GM20431 (cell line): Measurements from ENCODE around the gene SHCBP1.
"Not testable (repeated sequence)": the region's sequence is repeated elsewhere in the genome, so short reads cannot be mapped to it uniquely, and the experiment has no call there.

ENCODE experiments used
- in situ Hi-C: fragments of 300-500 bp; cut with MseI, MboI; formaldehyde crosslinking; loops from one replicate; pipeline ENCODE4 v1.15.0; 2020; ENCODE audit warnings: low sequenced_read_pairs; ENCODE audit not compliant: unreplicated experiment

SHCBP1 gene, protein sequence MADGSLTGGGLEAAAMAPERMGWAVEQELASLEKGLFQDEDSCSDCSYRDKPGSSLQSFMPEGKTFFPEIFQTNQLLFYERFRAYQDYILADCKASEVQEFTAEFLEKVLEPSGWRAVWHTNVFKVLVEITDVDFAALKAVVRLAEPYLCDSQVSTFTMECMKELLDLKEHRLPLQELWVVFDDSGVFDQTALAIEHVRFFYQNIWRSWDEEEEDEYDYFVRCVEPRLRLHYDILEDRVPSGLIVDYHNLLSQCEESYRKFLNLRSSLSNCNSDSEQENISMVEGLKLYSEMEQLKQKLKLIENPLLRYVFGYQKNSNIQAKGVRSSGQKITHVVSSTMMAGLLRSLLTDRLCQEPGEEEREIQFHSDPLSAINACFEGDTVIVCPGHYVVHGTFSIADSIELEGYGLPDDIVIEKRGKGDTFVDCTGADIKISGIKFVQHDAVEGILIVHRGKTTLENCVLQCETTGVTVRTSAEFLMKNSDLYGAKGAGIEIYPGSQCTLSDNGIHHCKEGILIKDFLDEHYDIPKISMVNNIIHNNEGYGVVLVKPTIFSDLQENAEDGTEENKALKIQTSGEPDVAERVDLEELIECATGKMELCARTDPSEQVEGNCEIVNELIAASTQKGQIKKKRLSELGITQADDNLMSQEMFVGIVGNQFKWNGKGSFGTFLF

DNA sequence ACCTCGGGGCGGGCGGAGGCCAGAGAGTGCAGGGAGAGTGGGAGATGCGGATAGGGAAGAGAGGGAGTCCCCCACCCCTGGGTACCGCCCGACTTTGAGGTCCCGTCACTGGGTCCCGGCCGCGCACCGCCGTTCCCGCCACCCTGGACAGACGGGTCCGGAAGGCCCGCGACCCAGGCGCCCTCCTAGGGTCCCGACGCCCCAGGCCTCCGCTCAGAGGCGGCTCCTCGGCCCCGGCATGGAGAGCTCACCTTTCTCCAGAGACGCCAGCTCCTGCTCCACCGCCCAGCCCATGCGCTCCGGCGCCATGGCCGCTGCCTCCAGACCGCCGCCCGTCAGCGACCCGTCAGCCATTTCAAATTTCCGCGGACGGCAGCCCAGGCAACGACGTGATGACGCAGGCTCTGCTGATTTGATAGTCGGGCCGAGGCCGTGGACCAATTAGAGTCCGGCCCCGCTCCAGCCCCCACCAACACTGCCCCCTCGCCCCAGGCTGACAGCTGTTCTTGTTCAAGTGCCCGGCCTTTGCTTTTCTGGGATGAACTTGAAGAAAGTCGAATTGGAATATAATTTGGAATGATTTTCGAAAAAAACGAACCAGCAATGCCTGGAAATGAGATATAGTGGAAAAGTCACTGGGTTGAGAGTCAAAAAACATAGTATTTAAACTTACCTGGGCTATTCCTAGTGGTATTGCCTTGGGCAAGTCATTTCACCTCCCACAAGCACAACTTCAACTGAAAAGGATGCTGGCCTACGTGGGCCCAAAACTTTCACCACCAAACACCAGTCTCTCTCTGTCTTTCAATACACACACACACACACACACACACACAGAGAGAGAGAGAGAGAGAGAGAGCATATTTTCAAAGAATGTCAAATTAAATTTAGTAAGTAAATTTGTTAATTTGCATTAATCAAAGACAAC lies at the start of gene SHCBP1:
Gene SHCBP1, minus strand, starts transcription at position 374 of the 928 bp plus-strand sequence. Its CDS starts 20 bp downstream, at position 354.
- in situ Hi-C loops: no loop called here

DNA sequence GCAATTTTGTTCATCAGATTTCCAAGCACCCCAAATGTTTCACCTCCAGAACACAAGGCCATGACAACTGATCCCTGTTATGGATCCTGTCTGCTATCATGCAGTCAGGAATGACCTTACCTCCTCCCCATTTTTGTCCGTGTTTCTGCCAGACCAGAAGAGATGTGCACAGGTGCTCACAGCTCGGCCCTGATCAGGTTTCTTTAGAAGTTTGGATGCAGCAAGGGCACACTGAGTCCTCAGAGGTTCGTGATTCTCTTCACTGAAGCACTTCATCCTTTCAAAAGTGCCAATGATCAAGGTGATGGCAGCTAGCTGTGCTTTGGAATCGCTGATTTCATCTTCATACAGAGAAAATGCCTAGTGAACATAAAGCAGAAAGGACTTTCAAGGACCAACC lies 40.9 kb upstream of the SHCBP1 start:
- in situ Hi-C loops: no loop called here

DNA sequence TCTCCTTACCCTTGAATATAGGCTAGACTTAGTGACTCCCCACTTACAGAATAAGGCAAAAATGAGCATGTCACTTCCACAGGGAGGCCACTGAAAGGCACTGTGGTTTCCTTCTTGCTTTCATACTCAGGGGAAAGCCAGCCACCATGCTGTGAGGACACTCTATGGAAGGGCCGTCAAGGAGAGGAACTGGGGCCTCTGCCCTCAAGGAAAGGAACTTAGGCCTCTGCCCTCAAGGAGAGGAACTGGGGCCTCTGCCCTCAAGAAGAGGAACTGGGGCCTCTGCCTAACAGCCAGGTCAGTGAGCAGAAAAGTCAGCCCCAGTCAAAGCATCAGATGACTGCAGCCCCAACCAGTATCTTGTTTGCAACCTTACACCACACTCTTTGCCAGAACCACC lies 37.7 kb upstream of the SHCBP1 start:
- in situ Hi-C loops: no loop called here

DNA sequence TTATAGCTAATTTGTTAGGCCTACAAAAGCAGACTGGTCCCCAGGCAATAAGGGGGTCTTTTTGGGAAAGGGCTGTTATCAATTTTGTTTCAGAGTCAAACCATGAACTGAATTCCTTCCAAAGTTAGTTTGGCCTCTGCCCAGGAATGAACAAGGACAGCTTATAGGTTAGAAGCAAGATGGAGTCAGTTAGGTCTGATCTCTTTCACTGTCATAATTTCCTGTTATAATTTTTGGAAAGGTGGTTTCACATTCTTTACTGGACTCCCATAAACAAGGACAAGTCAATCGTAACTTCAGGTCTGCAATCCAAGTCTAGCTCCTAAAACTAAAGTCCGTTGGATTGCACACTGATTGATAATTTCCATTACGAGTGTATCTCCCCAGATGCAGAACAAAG lies 30.1 kb upstream of the SHCBP1 start:
- in situ Hi-C loops: no loop called here

DNA sequence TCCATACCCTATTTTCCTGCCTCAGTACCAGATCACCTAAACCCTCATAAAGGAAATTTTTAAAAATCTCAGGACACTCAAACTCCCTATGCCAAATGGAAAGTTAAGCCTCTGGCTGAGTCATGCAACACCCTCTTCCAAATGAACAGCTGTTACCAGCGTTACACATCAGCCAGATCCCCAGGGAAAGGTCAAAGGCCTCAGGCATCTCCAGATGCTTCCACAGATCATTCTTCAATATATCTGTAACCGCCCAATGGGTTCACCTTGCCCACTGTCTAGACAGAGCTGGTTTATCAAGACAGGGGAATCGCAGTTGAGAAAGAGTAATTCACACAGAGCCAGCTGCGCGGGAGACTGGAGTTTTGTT lies 29.1 kb upstream of the SHCBP1 start:
- in situ Hi-C loops: no loop called here

DNA sequence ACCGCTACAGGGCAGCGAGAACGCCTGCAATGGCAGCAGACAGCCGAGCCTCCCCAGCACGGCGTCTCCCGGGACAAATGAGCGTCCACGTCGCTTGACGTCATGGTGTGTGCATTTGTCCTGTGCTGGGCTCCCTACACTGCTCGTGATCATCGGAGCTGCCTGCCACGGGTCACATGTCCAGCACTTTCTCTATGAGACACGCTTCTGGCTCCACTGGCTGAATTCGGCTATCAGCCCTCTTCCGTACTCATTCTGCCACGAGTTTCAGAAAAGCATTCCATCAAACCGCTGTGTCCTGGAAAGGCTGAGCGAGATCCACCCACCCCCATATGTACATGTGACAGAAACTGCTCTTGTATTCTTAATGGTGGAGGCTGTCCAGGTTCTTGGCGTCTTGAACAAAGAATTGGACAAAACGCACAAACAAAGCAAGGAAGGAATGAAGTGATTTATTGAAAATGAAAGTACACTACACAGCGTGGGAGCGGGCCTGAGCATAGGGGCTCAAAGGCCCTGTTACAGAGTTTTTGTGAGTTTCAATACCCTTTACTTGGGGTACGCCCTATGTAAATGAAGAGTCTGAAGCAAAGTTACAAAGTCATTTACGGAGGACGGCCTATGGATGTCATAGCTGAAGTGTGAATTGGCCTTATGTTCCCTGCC lies 28.5 kb upstream of the SHCBP1 start:
- in situ Hi-C loops: no loop called here

DNA sequence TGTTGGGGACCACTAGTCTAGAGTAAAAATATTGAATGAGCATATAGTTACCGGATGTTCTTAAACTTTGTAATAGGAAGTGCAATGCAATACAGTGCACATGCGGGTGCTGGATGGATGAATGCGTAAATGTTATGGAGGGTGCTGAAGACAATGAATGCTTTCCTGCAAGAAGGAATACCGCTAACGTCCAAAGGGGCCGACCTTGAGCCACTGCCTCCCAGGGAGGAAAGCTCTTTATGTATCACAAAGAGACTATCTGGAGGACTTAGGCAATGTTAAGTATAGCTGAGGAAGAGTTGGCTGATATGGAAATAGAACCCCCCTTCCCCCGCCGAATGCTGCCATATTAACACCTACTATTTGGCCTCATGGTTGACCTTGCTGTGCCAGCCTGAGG lies 27.5 kb upstream of the SHCBP1 start:
- in situ Hi-C loops: no loop called here

DNA sequence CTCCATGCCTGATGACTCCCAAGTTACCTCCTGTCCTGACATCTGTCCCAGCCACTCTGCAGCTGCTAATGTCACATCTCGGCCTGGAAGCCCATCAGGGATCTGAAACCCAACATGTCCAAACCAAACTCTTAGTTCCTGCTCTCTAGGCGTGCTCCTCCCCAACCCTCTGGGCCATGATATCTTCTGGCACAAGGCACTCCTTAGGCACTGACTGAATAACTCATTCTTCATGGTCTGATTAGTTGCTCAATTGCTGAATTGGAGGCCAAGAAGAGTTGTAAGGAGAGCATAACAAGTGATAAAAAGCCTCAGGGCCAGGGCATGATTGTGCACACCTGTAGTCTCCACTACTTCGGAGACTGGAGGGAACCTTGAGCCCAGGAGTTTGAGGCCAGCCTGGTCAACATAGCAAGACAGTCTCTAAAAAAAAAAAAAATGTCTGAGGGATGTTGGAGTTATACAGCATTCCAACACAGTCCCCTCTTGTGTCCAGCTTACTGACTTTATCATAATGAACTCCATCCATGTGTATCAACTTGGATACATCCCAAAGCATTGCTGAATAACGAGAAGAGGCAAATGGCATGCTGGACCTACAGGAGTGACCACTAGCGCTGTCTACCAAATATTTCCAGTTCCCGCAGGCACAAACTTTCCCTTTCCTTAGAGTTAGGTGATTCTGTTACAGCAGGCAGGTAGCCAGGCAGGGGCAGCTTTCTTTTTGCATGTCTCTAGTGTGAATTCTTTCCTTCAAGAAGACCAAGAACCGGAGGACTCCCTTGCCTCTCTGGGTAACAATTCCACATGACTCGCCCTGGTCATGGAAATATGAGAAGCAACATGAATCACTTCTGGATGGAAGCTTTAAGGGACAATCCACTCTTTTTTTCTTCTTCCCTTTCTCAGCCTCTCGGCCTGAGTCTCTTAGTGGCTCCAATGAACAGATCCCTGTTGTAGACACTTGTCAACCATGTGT lies 18.1 kb upstream of the SHCBP1 start:
- in situ Hi-C loops: no loop called here

DNA sequence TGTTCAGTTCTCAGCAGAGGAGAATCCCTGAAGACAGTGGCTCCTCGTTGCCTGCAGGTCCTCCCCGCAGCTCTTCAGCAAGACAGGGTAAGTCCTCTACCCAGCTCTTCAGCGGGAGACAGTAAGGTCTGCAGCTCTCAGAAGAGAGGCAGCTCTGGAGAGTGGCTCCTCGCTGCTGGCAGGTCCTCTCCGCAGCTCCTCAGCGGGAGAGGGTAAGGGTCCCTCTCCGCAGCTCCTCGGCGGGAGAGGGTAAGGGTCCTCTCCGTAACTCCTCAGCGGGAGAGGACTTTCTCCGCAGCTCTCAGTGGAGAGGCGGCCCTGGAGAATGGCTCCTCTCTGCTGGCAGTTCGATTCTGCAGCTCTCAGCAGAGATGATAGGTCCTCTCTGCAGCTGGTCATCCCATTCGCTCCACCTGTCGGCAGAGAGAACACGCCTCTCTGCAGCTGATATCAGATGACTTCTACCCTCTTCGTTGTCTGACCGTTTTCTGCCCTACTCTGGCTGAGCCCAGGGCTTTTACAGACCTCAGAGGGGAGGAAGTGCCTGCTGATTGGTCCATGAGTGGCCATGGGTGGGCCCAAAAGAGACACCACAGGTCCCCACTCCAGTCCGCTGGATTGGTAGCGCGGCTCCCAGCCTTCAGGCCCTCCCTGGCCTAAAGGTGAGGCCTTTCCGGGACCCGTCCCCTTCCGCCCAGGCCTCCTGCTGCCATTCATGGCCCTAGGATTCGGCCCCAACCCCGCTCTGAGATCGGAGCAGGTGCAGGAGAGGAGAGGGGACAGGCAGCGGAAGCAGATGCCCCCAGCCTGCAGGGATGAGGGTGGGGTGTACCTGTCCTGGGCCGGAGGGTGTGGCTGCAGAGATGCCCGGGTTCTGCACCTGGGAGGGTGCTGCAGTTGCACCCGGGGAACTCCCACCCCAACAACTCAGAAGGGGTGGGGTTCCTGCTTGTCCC lies 11.9 kb upstream of the SHCBP1 start:
- in situ Hi-C loops: no loop called here

DNA sequence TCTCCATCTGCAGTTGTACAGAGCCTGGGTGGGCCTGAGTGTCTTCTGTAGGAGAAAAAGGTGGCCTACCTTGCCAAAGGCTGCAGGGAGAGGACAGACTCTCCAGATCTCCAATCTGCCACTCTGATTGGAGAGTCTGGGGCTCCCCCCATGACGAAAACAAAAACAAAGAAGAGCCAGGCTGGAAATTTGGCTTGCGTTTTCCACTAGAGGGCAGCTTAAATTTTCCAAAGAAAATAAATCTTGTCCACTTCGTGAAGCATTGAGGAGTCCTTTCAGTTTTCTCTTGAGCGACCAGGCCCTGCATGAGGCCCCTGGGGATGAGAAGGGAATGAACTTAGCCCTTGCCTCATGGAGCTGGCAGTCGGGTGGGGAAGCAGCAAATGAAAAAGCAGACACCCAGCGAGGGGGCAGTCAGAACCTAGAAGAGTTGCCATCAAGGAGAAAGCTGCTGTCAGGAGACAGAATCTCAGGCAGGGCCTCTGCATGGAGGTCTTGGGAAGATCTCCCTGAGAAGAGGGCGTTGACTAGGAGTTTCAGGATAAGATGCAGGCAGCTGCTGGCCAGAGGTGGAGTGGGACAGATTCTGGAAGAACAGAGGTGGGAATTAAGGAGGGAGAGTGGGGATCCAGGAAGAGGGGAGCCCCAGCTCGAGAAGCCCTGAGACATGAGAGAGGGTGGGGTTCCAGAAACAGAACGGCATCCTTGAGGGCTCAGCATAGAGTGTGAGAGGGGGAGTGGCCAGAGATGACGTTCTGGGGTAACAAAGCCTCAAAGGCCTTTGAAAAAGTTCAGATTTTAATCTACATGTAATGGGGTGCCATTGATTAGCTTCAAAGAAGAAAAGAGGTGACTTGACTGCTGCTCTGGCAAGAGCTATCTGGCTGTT lies 8.4 kb upstream of the SHCBP1 start:
- in situ Hi-C loops: no loop called here

DNA sequence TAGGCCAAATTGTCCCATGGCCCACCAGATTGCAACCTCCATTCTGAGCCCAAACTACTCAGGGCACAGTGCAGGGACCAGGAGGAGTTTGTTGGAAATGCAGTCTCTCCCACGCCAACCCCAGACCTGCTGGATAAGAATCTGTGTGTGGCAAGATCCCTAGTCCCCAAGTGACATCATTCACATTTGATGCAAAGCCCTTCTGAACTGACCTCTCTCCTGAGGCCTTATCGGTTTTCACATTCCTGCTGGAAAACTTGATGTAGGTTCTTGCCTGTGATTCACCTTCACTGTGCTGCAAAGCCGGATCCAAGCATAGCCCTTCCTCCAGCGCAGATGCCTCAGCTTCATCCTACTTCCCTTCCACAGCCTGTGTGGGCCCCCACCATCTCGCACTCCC lies 6.6 kb upstream of the SHCBP1 start:
- in situ Hi-C loops: no loop called here

DNA sequence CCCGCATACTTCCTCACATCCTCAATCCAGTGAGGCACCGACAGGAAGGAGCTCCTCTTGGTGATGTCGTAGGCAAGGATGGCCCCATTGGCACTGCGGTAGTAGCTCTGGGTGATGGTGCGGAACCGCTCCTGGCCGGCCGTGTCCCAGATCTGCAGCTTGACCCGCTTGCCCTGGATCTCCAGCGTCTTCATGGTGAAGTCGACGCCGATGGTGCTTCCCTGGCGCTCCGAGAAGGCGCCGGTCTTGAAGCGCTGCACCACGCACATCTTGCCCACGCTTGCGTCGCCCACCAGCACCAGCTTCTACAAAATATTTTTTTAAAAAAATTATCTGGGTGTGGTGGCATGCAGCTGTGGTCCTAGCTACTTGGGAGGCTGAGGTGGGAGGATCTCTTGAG lies 5.5 kb upstream of the SHCBP1 start:
- in situ Hi-C loops: not testable (repeated sequence)

DNA sequence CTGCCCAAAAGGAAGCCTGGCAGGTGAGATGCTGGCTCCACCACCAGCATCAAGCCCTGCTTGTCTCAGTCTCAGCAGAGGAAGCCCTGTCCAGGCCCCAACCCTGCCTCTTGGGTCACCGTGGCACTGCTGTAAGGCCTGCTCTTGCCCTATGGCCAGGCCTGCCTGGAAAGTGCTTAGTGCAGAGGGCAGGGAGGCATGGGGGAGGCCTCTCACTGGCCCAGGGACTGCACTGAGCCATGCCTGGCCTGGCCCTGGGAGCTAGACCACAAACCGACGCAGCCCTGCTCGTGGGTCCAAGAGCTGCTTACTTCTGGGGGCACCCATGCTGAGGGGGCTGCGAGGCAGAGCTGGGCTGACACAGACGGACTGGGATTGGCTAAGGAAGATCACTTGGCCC lies 3.7 kb upstream of the SHCBP1 start:
- in situ Hi-C loops: not testable (repeated sequence)

DNA sequence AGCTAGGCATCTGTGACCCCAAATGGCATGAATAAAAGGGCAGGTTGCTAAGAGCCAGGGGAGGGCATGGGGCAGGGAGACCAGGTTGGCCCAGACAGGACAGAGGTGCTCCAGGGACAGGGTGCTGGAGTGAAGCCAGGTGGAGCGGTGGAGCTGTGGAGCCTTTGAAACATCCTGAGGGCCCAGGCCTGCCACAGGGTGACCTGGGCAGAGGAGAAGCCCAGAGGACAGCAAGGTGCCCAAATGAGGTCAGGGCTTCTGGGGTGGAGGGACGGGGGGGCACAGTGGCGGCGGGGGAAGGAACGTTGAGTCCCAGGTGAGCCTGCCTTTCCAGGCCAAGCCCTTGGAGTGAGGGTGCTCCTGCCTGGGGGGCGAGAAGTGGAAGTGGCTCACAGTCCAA lies 2.5 kb upstream of the SHCBP1 start:
- in situ Hi-C loops: not testable (repeated sequence)

DNA sequence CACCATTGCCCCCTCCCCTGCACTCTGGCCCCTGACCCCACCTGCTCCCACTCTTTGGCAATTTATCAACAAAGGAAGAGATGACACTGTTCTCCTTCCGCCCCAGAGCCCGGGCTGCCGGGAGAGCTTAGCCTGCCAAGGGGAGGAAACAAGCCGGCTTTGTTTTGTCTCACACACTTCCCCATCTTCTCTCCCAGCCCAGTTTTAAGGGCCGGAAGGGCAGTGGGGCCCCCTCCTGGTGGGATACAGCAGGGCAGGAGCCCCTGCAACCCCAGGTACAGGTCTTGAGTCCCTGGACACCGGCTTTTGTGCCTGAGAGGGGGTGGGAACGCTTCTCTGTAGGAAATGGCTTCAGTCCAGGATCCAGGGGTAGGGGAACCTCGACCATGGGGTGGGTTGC lies 2.1 kb upstream of the SHCBP1 start:
- in situ Hi-C loops: not testable (repeated sequence)

DNA sequence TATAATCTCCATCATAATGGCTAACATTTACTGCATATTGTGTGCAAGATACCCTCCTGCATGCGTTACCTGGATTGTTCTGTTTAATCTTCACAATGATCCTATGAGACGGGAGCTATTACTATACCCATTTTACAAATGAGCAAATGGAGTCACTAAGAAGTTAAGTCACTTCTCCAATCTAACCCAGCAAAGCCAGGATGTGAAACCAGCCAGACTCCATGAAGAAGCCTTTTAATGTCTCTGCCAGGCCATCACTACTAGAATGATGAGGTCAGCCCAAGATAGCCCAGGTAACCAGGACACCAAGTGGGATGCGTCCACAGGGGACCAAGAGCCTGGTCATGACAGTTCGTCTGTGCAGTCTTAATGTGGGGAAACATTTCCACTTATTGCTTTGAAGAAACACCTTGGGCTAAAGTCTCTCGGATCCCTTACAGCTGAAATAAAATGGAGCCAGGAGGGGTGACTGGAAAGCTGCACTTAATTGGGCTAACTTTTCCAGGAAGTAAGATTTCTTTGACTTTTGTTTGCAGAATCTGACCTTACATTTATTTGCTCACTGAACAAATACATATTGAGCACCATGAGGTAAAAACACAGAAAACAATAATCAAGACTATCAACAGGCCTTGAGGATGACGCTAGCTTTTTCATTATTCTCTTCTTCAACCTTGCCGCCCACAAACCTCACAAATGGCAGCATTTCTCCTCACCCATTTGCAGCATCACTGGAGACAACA lies 926 bp upstream of the SHCBP1 start:
- in situ Hi-C loops: no loop called here
